PC-3 (cell line): Measurements from ENCODE around the gene CHST11. TPM values are rescaled to one million over a fixed set of nuclear protein-coding genes. Genes with fewer than 3 reads are reported as not detected.

ENCODE experiments used
- ATAC-seq: fragments of 200-7000 bp; cut with Tn5 transposase; 2 replicates; pipeline ENCODE4 v1.9.1; 2020; ENCODE audit warnings: mild to moderate bottlenecking, moderate library complexity
- BruUV-seq: library from RNA; stranded (reverse); fragments of 400-500 nt; replicated peaks from 2 replicates; lab custom pipeline; 2021; lab: Mats Ljungman, UMichigan
- CTCF ChIA-PET: fragments of 300-600 bp; sonication (Branson Sonifier 250); formaldehyde crosslinking; loops from one replicate; lab custom pipeline; 2022; ENCODE audit warnings: antibody characterized with exemption; lab: Charles Lee
- POLR2A ChIA-PET: fragments of 300-600 bp; sonication (Branson Sonifier 250); formaldehyde crosslinking; loops from one replicate; lab custom pipeline; 2022; ENCODE audit warnings: antibody characterized with exemption; ENCODE audit not compliant: unreplicated experiment; lab: Charles Lee
- DNase-seq: peaks from one replicate; pipeline ENCODE4 v3.0.0-alpha.2; 2015
- H2AFZ ChIP-seq: fragments of 300-600 bp; sonication (generic); 2 replicates; pipeline ENCODE4 v1.6.0; 2016; ENCODE audit warnings: antibody characterized with exemption, low read length
- H3F3A ChIP-seq: fragments of 300-600 bp; sonication (generic); one replicate; pipeline ENCODE4 v1.6.0; 2017; ENCODE audit warnings: antibody characterized with exemption, low read length, control low read depth, mild to moderate bottlenecking; ENCODE audit not compliant: unreplicated experiment
- H3K27ac ChIP-seq: fragments of 300-600 bp; sonication (generic); 2 replicates; pipeline ENCODE4 v1.5.1; 2016; ENCODE audit warnings: mild to moderate bottlenecking, low read length
- H3K27me3 ChIP-seq: fragments of 300-600 bp; sonication (generic); 2 replicates; pipeline ENCODE4 v1.6.1; 2016; ENCODE audit warnings: low read length, mixed read lengths
- H3K36me3 ChIP-seq: fragments of 300-600 bp; sonication (generic); 2 replicates; pipeline ENCODE4 v1.6.1; 2016; ENCODE audit warnings: low read depth, mixed run types, low read length, mixed read lengths
- H3K4me1 ChIP-seq: fragments of 300-600 bp; sonication (generic); 2 replicates; pipeline ENCODE4 v1.5.1; 2016; ENCODE audit warnings: low read length; ENCODE audit not compliant: insufficient read depth
- H3K4me2 ChIP-seq: fragments of 300-600 bp; sonication (generic); 2 replicates; pipeline ENCODE4 v1.6.0; 2016; ENCODE audit warnings: low read length
- H3K4me3 ChIP-seq: fragments of 300-600 bp; sonication (generic); 2 replicates; pipeline ENCODE4 v1.5.1; 2016; ENCODE audit warnings: mild to moderate bottlenecking, low read length, mixed read lengths
- H3K79me2 ChIP-seq: fragments of 300-600 bp; sonication (generic); 2 replicates; pipeline ENCODE4 v1.6.1; 2017; ENCODE audit warnings: low read length, mixed read lengths
- H3K9ac ChIP-seq: fragments of 300-600 bp; sonication (generic); 2 replicates; pipeline ENCODE4 v1.6.0; 2016; ENCODE audit warnings: mild to moderate bottlenecking, low read length
- H3K9me2 ChIP-seq: fragments of 300-600 bp; sonication (generic); replicated peaks from 2 replicates; pipeline ENCODE4 v1.6.1; 2016; ENCODE audit warnings: mixed run types, low read length, mixed read lengths
- H3K9me3 ChIP-seq: fragments of 300-600 bp; sonication (generic); 2 replicates; pipeline ENCODE4 v1.6.1; 2016; ENCODE audit warnings: low read length, mixed read lengths
- H4K20me1 ChIP-seq: fragments of 300-600 bp; sonication (generic); 2 replicates; pipeline ENCODE4 v1.6.1; 2016; ENCODE audit warnings: low read length, mixed read lengths
- EZH2 ChIP-seq: fragments of 300-600 bp; sonication (generic); IDR thresholded peaks from one replicate; pipeline ENCODE4 v1.6.1; 2017; ENCODE audit warnings: antibody characterized with exemption, mild to moderate bottlenecking, low read length; ENCODE audit not compliant: unreplicated experiment
- EZH2phosphoT487 ChIP-seq: fragments of 300-600 bp; sonication (generic); IDR thresholded peaks from 2 replicates; pipeline ENCODE4 v1.6.1; 2018; ENCODE audit warnings: mild to moderate bottlenecking, antibody characterized with exemption, low read length, borderline replicate concordance
- intact Hi-C: fragments of 100-400 bp; cut with micrococcal nuclease; formaldehyde crosslinking; loops from 2 replicates; pipeline ENCODE4 v1.9.0; 2023
- total RNA-seq: library from RNA; depleted of rRNA; stranded (reverse); fragments of >200 nt; gene quantifications from 2 replicates; pipeline ENCODE4 v1.2.3, GENCODE V29; 2014
- TF ChIP-seq, protein P1 (sequence below): fragments of 300-600 bp; sonication (generic); conservative IDR thresholded peaks from 2 replicates; pipeline ENCODE4 v1.5.1; 2017; ENCODE audit warnings: antibody characterized with exemption, low read depth, mild to moderate bottlenecking, low read length

CHST11 gene
- total RNA-seq, 1 experiment from 2014 or later: 53.5 TPM

DNA sequence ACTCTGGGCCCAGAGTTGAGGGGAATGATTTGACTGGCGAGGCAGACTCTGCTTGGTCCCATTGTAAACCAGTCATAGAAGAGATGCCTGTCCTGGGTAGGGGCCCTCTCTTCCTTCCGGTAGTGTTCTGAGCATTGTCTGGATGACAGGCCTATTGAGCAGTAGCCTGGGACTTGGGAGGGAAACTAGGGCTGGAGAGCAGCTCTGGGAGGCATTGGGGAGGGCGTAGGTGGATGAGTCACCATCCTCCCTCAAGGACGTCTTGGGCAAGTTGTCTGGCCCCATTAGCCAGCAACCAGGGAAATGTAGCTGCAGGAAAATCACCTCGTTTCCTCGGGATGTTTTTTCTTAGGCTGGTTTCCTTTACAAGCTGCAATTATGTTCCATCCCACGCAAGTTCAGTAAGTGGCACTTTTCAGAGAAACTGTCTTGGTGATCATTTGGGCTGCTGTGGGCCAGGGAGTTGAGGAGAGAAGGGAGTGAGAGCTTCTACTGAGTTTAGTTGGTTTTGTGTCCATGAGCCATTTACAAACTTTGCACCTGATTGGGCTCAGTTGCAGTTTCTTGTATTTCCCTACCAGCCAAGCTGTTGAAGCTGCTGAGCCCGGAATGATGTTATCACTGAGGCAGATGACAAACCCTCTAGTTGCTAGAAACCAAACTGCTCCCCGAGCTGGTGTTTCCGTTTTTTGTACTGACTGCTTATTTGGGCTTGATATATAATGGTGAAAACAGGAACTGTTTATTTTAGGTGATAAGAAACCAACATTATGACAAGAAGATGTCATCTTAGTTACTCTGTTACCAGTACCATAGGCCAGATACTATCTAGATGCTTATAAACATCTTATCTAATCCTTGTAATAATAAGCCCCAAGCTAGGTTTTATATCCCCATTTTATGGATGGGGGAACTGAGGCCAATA, 147.6 kb downstream of the CHST11 start:
- H3K4me1 ChIP-seq: peaks cover 39% of the 10 kb centered on the region
- H3K9me2 ChIP-seq: no peaks in the 10 kb centered on the region
- ChIA-PET POLR2A (interaction anchor here (0.5 kb wide), 1 partner anchor 427 kb away, joined by 3 read pairs; no protein-coding TSS in a partner anchor), CTCF (interaction anchor here (1.1 kb wide), 1 partner anchor 223 kb away, joined by 4 read pairs; no protein-coding TSS in a partner anchor)
- H3K9me3 ChIP-seq: no peaks in the 10 kb centered on the region
- BruUV-seq: no TSS peak
- intact Hi-C loops: no loop called here
- H3K79me2 ChIP-seq: peaks cover 5% of the 10 kb centered on the region; the same call in 1 of the 2 replicates
- H3F3A ChIP-seq: peaks cover 11% of the 10 kb centered on the region
- H3K27ac ChIP-seq: peak overlapping the region; percentile 92
- no peaks in the 10 kb centered on the region for H3K27me3 ChIP-seq
- TF ChIP-seq, protein P1, sequence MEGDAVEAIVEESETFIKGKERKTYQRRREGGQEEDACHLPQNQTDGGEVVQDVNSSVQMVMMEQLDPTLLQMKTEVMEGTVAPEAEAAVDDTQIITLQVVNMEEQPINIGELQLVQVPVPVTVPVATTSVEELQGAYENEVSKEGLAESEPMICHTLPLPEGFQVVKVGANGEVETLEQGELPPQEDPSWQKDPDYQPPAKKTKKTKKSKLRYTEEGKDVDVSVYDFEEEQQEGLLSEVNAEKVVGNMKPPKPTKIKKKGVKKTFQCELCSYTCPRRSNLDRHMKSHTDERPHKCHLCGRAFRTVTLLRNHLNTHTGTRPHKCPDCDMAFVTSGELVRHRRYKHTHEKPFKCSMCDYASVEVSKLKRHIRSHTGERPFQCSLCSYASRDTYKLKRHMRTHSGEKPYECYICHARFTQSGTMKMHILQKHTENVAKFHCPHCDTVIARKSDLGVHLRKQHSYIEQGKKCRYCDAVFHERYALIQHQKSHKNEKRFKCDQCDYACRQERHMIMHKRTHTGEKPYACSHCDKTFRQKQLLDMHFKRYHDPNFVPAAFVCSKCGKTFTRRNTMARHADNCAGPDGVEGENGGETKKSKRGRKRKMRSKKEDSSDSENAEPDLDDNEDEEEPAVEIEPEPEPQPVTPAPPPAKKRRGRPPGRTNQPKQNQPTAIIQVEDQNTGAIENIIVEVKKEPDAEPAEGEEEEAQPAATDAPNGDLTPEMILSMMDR: no peak
- ATAC-seq (peak; percentile 94), DNase-seq (peak; percentile 92)
- H3K36me3 ChIP-seq: no peaks in the 10 kb centered on the region
- H3K4me3 ChIP-seq: peak overlapping the region; percentile 48
- H4K20me1 ChIP-seq: no peaks in the 10 kb centered on the region
- H3K9ac ChIP-seq: peak overlapping the region; percentile 46
- peak overlapping the region; percentile 54 for H2AFZ ChIP-seq
- peak overlapping the region; percentile 68 for H3K4me2 ChIP-seq

DNA sequence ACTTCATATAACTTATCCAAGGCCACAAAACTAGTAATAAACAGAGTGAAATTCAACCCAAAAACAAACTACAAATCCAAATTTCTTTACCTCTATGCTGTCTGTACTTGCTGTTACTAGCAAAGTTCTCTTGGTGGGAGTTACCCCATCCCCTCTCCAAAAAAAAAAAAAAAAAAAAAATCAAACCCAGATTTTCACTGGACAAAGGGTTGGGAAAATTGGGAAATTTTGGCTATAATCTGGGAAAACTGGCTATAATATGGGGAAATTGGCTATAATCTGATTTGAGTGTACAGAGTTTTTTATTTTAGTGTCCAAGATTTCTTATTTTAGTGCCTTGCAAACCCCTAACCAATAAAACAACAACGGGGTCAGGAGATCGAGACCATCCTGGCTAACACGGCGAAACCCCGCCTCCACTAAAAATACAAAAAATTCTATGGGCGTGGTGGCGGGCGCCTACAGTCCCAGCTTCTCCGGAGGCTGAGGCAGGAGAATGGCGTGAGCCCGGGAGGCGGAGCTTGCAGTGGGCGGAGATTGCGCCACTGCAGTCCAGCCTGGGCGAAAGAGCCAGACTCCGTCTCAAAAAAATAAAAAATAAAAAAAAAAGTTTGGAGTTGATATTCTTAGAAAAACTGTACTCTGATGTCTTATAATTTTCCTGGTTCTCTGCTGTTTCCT, 148.4 kb downstream of the CHST11 start:
- H2AFZ ChIP-seq: no peak overlapping the region
- H3K27ac ChIP-seq: peak overlapping the region; percentile 92; the same call in 1 of the 2 replicates
- peaks cover 5% of the 10 kb centered on the region; the same call in 1 of the 2 replicates for H3K79me2 ChIP-seq
- intact Hi-C loops: no loop called here
- ChIA-PET POLR2A (no interaction called here), CTCF (no interaction called here)
- no peaks in the 10 kb centered on the region for H4K20me1 ChIP-seq
- TF ChIP-seq EZH2phosphoT487: no peak
- TF ChIP-seq, protein P1: no peak
- no peak for TF ChIP-seq EZH2
- peaks cover 39% of the 10 kb centered on the region for H3K4me1 ChIP-seq
- BruUV-seq: no TSS peak
- H3K4me3 ChIP-seq: peak overlapping the region; percentile 48; the same call in 1 of the 2 replicates
- H3K9ac ChIP-seq: no peak overlapping the region
- no peaks in the 10 kb centered on the region for H3K27me3 ChIP-seq
- H3K36me3 ChIP-seq: no peaks in the 10 kb centered on the region
- H3K9me3 ChIP-seq: no peaks in the 10 kb centered on the region
- DNase-seq: no peak
- ATAC-seq: no peak
- H3K9me2 ChIP-seq: no peaks in the 10 kb centered on the region
- peak overlapping the region; percentile 68 for H3K4me2 ChIP-seq
- H3F3A ChIP-seq: peaks cover 11% of the 10 kb centered on the region
